Left renal cortex interstitium (tissue), 4 donors: ENCODE measurements around the gene MTMR6. TPM values are rescaled to one million over a fixed set of nuclear protein-coding genes. Genes with fewer than 3 reads are reported as not detected.
"Not testable (repeated sequence)": the region's sequence is repeated elsewhere in the genome, so short reads cannot be mapped to it uniquely, and the experiment has no call there.

ENCODE experiments used
- DNase-seq, 4 donors: peaks; one replicate each; pipeline ENCODE4 v3.0.0-alpha.2; 2013; ENCODE audit warnings: low read depth in 4 of 4, low spot score in 2 of 4, missing footprints in 1 of 4
- polyA plus RNA-seq, 4 donors: library from polyadenylated mRNA; unstranded; fragments of 120-200 nt; gene quantifications; one replicate each; pipeline ENCODE4 v1.2.1, GENCODE V29; 2013; ENCODE audit not compliant: insufficient read length in 4 of 4

MTMR6 gene
- polyA plus RNA-seq: 10 to 100 TPM; 17.4 to 20.7 (median 20.4) TPM

DNA sequence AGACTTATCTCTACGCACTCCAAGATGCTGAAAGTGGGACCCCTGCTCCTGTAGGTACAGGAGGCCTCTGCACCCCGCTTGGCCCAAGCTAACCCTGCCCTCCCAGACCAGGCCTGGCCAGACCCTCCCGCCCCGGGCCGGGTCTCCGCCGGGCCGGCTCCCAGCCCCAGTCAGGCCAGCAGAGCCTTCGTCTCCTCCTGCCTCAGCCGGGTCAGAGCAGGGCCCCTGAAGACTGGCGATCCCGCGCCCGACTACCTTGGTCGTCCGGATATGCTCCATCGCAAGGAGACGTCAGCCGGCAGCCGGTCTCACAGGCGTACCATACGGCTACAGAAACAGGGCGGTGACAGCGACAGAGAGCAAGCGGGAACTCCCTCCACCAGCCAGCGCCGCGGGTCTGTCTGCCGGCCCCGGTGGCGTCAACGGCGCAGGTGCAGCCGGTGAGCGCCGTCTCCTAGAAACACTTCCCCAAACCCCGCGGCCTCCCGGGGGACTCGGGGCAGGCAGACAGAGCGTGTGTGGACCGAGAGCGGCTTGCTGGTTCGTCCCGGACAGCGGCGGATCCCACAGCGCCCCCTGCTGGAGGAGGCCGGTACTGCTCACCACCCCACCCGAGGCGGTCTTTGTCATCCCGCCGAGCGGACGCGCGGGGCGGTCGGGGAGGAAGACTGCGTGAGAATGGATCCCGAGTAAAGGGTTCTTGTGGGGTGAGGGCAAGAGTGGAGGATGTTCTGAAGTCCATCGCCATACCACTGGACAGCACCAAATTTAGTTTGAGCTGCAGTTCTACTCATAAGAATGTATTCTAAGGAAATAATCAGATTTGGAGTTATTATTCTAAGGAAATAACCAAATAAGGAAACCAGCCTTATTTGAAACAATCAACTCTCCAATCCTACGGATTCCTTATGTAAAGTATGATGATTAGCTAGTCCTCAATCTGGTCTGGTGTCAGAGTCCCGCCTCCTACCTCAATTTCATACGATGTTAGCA lies at the start of gene MTMR6:
Gene MTMR6 (minus strand): TSS at position 520 of the 993 bp plus-strand sequence. CDS start 241 bp downstream, at position 279.
- DNase-seq: peak; percentile 71 to 82 (median 78)

DNA sequence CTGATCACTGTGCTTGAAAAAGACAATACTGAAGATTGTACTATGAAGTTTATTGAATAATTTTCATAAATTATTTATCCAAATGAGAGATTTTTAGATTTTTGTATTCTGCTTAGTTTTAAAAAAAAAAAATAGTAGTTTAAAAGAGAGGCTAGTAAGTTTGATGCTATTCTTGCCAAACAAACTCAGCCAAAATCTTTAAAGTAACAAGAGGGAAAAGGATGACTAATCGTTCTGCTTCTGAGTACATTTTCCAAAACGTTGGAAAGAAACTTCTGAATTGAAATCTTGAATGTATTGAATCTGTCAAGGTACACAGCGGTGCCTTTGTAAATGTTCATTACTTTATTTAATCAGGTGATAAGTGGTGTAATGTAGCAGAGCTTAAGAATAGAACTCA lies 48.6 kb upstream of the MTMR6 start:
- DNase-seq: no peak

DNA sequence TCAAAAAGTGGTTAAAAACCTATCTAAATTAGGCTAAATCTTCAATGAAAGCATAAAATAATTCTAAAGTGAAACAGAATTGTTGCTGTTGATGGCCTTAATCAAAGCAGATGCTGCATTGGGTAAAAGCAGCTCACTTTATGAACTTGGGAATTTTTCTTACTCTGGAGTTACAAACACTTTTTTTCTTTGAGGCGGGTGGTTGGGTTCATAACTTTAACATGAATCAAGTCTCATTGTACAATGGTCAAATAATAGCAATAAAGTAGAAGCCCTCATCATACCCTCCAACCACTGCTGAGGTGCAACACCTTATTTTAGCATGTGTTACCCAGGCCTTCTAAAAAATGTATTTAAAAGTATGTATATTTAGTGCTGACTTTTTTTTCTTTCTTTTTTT lies 43.3 kb upstream of the MTMR6 start:
- DNase-seq: no peak

DNA sequence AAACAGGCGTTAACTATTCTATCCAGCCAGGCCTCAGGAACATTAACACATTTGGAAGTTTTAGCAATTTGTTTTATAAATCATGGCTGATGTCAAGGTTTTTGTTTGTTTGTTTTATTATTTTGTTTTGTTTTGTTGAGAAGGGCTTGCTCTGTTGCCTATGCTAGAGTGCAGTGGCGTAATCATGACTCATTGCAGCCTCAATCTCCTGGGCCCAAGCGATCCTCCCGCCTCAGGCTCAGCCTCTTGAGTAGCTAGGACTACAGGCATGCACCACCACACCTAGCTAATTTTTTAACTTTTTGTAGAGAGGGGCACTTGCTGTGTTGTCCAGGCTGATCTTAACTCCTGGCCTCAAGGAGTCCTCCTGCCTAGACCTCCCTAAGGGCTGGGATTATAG lies 42.4 kb upstream of the MTMR6 start:
- no peak for DNase-seq

DNA sequence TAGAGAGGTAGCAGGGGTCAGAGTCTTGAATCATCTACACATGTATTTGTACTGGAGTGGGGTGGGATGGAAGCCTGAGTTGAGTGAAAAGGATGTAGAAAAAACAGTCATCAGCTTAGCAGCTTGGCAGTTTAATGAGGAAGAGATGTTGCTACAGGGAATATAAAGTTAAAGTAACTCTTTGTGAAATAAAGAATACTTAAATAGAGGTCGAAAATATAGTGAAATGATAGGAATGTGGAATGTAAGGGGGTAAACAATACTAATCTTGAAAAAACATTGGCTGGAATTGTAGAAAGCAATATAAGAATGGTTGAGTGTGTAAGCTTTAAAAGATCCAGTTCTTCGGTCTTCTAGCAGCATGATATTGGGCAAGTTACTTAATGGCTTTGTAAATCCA lies 36.8 kb upstream of the MTMR6 start:
- DNase-seq: no peak

DNA sequence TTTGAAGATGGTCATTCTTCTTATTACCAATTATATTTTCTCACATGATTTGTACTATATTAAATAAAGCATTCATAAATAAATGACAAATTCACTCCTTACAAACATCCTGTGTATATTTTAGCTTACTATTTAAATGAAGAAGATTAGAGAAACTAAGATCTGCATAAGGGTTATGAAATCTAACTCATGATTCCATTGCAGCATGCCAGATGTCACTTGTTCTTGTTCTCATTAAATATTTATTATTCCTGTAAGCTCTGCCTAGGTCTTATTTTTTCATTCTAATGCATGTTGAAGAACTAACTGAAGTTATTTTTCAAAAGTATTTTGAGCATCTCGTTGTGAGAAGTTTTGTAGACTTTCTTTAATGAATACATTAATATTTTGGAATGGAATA lies 32.5 kb upstream of the MTMR6 start:
- no peak for DNase-seq

DNA sequence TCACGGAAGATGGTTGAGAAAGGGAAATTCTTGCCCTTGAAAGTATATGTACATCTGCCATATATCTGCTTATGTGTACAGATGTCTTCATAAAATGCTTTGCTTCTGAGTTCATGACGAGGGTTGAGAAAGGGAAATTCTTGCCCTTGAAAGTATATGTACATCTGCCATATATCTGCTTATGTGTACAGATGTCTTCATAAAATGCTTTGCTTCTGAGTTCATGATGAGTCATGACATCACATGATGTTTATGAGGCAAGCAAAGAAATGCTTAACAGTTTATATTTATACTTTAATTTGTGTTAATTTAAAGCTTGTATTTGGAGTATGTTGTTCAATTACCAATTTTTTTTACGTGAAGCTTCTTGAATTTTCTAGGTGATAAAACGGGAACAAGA lies 31.7 kb upstream of the MTMR6 start:
- DNase-seq: not testable (repeated sequence)

DNA sequence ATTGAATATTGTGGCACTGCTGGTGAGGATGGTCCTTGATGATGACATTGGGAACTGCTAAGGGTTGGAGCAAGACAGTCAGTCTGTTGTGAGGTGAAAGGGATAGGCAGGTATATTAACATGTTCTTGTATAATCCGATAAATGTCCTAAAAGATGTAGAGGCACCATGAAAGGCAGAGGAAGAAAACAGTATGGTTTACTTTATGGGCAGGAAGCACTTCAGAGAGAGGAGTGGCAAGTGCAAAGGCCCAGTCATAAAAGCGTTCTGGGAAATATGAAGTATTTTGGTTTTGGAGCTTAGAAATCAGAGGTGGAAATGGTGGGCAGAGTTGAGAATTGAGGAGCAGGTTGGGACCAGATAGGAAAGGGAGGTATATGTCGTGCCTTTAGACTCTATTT lies 23.6 kb upstream of the MTMR6 start:
- no peak for DNase-seq

DNA sequence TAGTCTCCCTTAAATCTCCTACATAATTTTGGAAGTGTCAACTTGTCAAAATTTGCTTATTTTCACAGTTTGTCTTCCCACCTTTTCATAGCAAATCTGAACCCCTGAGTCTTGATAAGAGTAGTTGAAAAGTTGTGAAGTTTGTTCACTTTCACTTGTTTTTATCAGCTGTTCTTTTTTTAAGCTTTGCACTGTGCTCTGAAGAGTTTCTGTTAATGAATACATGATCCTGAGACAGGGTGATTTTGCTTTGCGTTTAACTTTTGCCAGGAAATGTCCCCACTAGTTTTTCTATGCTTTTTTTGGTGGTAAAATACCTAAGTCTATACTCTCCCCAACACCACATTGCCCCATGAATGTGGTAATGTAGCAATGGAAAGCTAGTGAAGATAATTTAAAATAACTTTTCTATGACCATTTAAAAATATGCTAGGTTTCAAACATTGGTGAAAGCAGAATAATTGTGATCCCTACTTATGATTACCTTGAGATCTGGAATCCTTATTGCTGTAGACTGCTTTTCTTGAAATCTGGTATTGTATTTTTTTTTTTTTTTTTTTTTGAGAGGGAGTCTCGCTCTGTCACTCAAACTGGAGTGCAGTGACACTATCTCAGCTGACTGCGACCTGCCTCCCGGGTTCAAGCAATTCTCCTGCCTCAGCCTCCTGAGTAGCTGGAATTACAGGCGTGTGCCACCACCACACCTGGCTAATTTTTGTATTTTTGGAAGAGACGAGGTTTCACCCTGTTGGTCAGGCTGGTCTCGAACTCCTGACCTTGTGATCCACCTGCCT lies 19.6 kb upstream of the MTMR6 start:
- DNase-seq: no peak

DNA sequence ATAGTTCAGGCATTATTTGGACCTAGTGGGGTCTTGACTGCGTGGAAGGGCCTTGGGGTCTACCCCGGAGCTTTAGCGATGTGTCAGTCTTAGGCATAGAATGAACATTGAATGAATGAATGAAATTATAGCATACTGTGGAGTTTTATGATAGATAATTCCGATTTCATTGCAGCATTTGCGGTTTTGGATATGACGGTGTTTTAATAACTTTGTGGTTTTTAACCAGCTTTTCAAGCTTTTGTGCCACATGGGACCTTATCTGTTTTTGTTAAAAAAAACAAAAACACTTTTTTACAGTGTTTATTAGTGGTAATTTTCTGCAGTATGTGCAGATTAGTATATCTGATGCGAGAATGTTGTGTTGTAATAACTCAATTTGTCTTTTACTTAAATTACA lies 14.8 kb upstream of the MTMR6 start:
- DNase-seq: no peak

DNA sequence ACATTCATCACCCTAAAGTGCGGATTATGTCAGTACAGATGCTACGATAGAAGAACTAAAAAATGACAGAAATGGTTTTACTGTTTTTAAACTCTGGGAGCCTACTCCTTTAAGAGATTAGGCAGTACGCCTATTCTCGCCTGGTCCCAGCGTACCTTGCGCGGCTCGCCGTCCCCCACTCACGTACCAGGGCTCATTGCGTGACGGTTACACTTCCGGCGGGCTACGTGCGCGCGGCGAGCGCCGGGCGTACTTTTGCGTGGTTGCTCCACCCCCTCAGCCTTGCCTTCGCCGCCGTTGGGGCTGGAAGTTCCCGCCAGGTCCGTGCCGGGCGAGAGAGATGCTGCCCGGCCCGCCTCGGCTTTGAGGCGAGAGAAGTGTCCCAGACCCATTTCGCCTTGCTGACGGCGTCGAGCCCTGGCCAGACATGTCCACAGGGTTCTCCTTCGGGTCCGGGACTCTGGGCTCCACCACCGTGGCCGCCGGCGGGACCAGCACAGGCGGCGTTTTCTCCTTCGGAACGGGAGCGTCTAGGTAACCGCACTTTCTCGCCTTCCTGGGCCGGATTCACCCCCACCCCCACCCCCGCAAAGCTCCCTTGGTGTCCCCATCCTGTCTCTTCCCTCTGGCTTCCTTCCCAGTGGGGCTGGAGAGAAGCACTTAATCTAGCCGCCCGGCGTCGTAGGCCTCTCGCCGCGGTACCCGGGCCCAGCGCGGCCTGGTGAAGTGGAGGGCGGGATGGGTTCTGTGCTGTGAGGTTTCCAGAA lies 14.2 kb upstream of the MTMR6 start, which contains the start of gene NUP58:
Gene NUP58 (plus strand): TSS at position 279 of the 767 bp plus-strand sequence. CDS start 149 bp downstream, at position 428.
- peak; percentile 82 to 94 (median 86) for DNase-seq

DNA sequence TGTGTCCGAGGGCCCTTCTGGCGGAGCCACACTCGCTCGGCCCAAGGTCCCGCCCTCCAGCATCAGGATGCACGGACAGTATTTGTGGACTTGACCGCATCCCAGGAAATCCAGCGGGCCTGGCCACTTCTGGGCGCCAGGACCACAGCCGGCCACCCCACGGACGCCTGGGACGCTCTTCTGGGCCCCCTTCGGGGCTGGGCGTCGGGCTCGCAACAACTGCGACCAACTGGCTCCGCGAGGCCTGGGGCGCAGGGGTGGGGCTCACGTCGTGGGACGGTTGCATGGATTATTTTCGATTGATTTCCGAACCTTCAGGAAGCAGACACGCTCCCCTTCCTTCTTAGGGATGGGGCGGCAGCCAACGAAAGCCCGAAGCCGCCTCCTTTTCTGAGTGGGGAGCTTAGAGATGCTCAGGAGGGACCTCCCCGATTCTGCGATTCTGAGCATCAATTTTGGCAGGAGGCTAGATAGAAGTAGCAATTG lies 13.6 kb upstream of the MTMR6 start:
- DNase-seq: peak in 2 of 4 donors; percentile 37 to 81

DNA sequence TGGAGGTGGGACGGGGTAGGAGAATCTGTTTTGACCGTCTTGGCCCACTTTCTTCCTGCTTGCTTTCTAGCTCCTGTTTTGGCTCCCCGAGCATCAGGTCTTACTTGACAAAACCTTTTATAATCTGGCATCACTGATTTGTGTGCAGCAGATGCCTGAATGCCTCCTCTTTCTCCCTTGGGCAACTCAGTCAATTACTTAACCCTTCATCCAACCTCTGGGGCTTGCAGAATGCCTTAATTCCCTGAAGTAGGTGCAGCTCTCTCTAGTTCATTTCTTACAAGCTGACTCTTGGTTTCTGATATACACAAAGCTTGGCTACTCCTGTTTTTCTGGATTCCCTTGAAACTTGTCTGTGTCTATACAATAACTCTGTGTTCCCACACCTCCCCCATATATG lies 8.4 kb upstream of the MTMR6 start:
- no peak for DNase-seq

DNA sequence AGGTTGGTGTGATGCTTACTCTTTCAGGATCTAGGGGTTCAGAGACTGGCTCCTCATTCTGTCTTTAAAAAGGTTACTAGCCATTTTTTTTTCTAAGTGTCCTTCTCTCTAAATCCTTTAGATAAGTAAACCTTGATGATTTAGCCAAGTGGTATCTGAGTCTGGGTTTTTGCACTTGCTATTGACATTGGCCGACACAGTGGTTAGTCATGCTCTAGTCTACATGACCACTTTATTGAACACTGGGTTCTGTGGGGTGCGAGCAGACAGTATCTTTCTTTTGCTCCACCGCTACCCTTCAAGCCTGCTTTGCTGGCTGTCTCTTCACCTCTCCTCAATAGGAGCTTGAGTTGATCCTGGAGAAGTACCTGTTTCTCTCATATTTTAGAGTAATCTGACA lies 7.9 kb upstream of the MTMR6 start:
- DNase-seq: no peak

DNA sequence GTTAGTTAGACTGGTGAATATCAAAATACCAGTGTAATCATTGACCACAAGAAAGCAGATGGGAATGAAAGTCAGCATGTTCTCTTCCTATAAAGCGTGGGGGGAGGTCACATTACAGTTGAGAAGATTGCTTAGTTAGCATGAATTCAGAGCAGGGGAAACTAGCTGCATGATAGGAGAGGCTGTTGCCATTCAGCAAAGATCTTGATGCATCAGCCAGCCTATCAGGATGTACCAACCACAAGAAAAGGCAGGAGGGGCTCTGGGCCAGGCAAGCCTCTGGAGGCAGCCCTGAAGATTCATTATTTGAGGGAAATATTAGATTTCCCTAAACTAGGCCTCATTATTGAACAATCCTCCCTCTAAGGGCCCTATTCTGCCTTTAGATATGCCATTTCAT lies 5.0 kb upstream of the MTMR6 start:
- no peak for DNase-seq

DNA sequence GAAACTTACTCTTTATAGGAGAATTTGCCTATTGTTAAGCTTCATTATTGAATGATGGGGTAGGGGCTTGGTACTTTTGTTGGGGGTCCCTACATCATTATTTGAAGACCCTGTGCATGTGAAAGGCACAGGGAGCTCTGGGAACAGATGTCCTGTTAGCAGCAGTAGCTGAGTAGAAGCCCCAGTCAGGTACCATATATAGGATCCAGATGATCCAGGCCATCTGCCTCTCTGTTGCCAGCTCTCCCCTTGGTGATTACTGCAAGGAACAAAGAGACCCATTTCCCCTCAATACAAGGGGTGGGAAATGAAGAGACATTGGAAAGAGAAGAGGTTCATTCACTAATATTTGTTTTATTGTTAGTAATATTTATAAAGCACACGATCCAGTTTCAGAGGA lies 4.4 kb upstream of the MTMR6 start:
- DNase-seq: no peak

DNA sequence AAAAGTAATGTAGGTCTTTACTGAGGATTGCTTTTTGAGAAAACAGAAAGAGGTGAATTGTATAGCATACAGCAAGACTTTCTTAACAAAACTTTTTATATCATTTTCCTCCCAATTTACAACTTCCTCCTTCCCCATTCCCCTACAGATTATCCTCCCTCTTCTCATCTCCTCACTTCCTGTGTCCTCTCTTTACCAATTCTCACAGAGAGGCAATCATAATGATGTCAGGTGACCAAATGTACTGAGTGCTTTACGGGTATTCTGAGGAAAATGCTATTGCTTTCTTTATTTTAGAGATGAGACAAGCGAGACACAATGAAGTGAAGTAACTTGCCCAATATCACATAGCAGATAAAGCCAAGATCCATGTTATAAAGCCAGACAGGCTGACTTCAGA lies 1.7 kb upstream of the MTMR6 start:
- no peak for DNase-seq

DNA sequence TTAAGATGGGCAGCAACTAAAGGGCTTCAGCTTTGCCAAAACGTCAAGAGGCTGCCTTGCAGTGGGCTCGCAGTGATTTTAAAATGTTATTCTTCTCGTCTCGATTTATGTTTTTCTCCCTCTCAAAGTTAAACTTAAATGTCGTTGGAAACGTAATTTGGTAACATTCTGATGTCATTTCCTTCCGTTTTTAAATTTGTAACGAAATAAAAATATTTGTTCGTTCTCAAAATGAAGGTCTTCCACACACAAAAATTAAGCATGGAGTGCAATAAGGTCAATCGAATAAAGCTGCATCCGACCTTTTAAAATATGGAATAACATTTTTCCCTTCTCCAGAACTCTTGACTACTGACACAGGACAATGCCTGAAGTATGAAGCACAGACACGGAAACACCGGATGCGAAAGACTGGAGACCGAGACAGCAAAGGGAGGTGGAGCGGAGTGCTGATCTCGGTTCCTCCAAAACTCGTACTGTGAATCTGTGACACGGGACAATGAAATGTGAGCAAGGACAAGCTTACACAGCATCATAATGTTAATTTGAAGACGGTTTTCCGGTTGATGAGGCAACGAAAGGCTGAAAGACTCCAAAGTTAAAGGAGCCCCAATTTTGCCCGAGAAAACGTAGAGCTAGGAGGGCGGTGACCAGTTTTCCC lies 850 bp downstream of the MTMR6 start:
- DNase-seq: peak; percentile 18 to 39 (median 24)

DNA sequence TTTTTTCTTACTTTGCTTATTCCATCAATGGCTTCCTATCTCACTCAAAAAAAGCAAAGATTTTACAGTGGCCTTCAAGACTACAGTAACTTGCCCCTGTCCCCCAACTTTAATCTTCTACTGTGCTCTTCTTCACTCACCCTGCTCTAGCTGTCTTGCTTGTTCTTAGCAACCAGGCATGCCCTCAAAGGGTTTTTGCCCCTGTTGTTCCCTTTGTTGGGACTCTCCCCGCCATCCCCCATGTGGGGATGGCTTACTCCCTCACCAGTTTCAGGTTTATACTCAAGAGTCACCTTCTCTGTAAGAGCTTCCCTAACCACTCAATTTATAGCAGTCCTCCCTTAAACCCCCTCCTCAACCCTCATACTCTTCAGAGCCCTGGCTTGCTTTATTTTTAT lies 5.4 kb downstream of the MTMR6 start:
- DNase-seq: no peak
